ENCODE data around the gene PPP1R13L.
A peak's percentile ranks its signal among the peaks of the same experiment; 100 is the strongest.
"Not testable (repeated sequence)": the region's sequence is repeated elsewhere in the genome, so short reads cannot be mapped to it uniquely, and the experiment has no call there.

Gene PPP1R13L

GRCh38 chr19:45404557-45405434 is at the start of gene PPP1R13L:
TSS of gene PPP1R13L (minus strand) at chr19:45405069. CDS start at chr19:45398318, 6,751 bp downstream.
- peak; percentile 71 for DNase-seq

- no peak for DNase-seq
Observed at GRCh38 chr19:45451850-45452387, 47.0 kb upstream of the PPP1R13L start.

GRCh38 chr19:45451131-45451849 is 46.4 kb upstream of the PPP1R13L start:
- no peak for DNase-seq

GRCh38 chr19:45450012-45450333 is 45.1 kb upstream of the PPP1R13L start:
- no peak for DNase-seq

- DNase-seq: no peak
Observed at GRCh38 chr19:45448887-45449299, 44.0 kb upstream of the PPP1R13L start.

GRCh38 chr19:45448425-45448756 is 43.5 kb upstream of the PPP1R13L start:
- no peak for DNase-seq

- no peak for DNase-seq
Observed at GRCh38 chr19:45446944-45447343, 42.1 kb upstream of the PPP1R13L start.

- DNase-seq: peak; percentile 30
Observed at GRCh38 chr19:45446295-45446694, 41.4 kb upstream of the PPP1R13L start.

GRCh38 chr19:45445139-45445538 is 40.3 kb upstream of the PPP1R13L start:
- no peak for DNase-seq

- DNase-seq: peak; percentile 55
Observed at GRCh38 chr19:45444318-45445041, 39.6 kb upstream of the PPP1R13L start.

GRCh38 chr19:45443462-45444317 is 38.8 kb upstream of the PPP1R13L start:
- no peak for DNase-seq

GRCh38 chr19:45442778-45443461 is 38.1 kb upstream of the PPP1R13L start:
- DNase-seq: no peak

- no peak for DNase-seq
Observed at GRCh38 chr19:45442408-45442777, 37.5 kb upstream of the PPP1R13L start.

GRCh38 chr19:45440873-45441654 is 36.2 kb upstream of the PPP1R13L start:
- DNase-seq: no peak

GRCh38 chr19:45440259-45440638 is 35.4 kb upstream of the PPP1R13L start:
- no peak for DNase-seq

GRCh38 chr19:45439569-45440258 is 34.8 kb upstream of the PPP1R13L start:
- DNase-seq: peak; percentile 66

- DNase-seq: no peak
Observed at GRCh38 chr19:45439190-45439568, 34.3 kb upstream of the PPP1R13L start.

- DNase-seq: no peak
Observed at GRCh38 chr19:45437328-45437727, 32.5 kb upstream of the PPP1R13L start.

- DNase-seq: not testable (repeated sequence)
Observed at GRCh38 chr19:45432543-45432942, 27.7 kb upstream of the PPP1R13L start.

- DNase-seq: not testable (repeated sequence)
Observed at GRCh38 chr19:45431008-45431407, 26.1 kb upstream of the PPP1R13L start.
